Regular cardiac myocyte (primary cell): ENCODE results near the gene MACIR. TPM values are rescaled to one million over a fixed set of nuclear protein-coding genes. Genes with fewer than 3 reads are reported as not detected.

Experiments used
- total RNA-seq: library from RNA; depleted of rRNA; stranded (reverse); fragments of >200 nt; gene quantifications from 2 replicates; pipeline ENCODE4 v1.2.3, GENCODE V29; 2014

Gene MACIR, protein sequence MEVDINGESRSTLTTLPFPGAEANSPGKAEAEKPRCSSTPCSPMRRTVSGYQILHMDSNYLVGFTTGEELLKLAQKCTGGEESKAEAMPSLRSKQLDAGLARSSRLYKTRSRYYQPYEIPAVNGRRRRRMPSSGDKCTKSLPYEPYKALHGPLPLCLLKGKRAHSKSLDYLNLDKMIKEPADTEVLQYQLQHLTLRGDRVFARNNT
- total RNA-seq: 26.5 and 41.0 TPM in 2 replicates

DNA sequence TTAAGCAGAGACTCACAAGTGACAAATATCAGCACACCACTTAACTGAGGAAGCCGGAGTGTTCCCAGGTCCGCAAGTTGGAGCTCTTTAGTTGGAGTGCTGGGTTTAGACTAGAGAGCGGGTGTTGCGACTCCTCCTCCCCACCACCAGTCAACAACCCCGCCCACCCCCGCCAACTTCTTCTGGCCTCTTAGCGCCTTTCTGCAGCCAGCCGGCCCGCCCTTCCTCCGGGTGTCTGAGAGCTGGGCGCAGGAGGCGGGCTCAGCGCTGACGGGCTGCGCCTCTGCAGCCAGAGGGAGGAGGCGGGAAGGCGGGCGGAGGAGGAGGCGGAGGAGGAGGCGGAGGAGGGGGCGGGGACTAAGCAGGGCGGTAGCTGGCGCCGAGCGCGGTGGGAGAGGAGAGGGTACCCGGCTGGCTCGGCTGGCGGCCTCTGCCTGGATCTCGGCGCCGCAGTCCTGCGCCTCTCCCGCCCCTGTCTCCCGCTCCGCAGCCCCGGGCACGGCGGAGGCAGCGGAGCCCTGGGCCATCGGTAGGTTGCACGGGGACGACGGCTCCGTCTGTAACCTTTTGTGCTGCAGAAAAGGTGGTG, at the start of gene MACIR:
TSS of gene MACIR (plus strand) at position 396 of the 589 bp plus-strand sequence. CDS start 17,157 bp downstream, outside the sequence.

Other genes starting within 250 kb of the MACIR start
- gene GIN1, start 138.6 kb upstream of the MACIR start, total RNA-seq: 5.9 and 6.2 TPM in 2 replicates
- 40.6 and 48.3 TPM in 2 replicates for gene PPIP5K2, start 138.5 kb upstream of the MACIR start, total RNA-seq